HG03108 (cell line): ENCODE data around the gene SCGB1C2.

Experiments used
- ATAC-seq: cut with Tn5 transposase; IDR thresholded peaks from one replicate; pipeline ENCODE4 v1.9.1; 2021; ENCODE audit warnings: moderate library complexity; ENCODE audit not compliant: unreplicated experiment

The SCGB1C2 gene

DNA sequence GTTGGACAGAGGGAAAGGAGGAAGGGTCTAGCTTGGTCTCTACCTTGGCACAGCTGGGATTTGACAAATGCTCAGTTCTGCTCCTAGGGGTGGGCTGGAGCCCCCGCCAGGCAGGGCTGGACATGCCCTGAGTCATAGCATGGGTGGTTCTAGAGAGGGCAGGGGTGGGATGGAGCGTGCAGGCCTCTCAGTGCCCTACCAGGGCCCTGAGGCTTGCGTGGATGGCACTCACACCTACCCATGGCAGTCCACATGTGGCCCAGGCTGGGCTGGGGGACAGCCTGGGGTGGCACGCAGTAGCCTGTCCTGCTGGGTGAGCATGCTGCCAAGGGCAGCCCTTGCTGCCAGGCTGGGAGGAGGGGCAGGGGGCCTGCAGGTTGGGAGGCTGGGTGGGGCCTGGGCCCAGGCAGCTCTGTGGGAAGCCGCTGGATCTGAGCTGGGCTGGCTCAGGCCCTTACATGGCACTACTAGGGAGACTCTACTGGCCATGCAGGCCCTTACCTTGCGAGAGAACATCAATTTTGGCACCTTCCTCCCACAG is 32.8 kb downstream of the SCGB1C2 start:
- no peak for ATAC-seq

DNA sequence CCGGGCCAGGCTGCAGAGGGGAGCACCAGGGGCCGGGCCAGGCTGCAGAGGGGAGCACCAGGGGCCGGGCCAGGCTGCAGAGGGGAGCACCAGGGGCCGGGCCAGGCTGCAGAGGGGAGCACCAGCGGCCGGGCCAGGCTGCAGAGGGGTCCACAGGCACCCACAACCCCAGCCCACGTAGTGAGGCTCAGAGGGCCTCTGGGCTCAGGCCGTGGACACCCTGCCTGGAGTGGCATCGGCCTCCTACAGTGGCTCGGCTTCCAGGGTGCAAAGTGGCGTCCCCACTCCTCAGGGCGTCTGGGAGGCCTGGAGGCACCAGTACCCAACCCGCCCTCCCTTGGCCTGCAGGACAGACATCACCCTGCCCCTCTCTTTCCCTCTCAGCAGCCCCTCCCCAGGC is 34.5 kb downstream of the SCGB1C2 start:
- ATAC-seq = no peak

DNA sequence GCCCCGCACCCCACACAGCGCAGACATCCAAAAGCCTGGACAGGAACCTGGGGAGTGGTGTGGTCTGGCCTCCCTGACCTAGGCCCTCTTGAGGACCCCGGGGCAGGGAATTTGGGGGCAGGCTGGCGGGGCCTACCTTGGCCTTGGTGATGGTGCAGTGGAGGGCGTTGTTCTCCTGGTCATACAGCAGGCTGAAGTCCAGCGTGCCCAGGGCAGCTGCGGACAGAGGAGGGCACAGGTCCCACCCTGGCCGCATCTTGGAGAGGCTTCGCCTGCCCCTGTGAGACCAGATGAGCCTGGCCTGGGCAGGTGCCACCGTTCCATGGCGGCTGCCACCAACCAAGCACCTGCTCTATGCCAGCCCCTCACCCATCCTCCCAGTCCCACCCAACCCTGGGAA is 35.0 kb downstream of the SCGB1C2 start:
- no peak for ATAC-seq

DNA sequence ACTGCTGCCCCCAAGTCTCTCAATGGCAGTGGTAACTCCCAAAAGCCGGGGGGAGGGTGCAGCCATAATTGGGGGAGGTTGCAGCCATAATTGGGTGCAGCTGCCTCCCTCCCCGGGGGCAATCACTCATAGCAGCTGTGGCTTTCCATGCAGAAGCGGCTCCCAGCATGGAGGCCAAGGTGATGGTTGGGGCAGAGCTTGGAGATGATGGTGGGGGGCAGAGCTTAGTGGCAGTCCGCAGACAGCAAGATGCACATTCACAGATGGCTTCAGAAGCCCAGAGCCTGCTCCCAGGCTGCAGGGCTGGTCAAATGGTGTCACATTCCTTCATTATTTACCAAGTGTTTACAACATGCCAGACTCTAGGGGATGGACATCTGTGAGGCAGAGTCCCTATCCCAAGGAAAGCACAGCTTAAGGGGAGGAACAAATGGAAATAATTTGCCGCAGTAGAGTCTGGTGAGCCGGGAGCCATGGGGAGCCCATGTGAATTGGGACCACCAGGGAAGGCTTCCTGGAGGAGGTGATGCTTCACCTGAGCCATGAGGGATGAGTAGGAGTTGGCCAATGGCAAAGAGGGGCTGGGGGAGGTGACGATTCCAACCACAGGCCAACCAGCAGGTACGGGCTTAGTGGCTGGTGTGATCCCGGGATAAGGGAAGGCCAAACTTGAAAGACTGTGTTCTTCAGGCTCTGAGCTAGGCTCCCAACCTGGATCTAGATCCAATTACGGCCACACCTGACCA is 36.0 kb downstream of the SCGB1C2 start:
- ATAC-seq = no peak

DNA sequence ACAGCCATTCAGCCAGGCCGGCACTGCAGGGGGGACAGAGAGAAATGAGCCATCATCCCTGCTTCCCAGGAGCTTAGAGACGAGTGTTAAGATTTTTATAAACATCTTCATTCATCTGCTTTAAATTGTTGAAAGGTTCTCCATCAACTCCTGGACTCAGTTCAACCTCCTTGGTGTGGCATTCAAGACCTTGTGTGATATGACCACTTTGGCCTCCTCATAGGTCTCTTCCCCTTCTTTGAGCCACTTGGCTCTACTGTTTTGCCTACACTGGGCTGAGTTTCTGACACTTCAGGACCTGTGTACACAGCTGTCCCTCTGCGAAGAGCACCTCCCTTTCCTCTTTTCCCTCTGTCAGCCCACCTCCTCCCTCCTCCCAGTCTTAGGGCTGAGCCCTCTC is 39.8 kb downstream of the SCGB1C2 start:
- no peak for ATAC-seq

DNA sequence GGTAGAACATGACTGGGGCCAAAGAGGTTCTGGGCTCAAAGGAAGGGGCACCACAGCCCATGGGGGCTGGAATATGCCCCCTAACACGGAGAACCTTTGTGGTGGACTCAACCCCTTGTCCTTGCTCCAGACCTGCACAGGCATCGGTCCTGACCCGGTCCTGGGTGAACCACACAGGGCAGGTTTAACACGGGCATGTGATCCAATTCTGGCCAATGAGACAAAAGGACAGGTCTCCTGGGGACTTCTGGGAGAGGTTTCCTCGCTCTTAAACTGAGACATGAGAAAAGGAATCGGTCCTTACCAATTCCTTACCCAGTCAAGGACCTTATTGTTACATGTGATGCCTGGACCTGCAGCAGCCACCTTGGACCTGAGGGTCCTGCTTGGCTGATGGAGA is 40.4 kb downstream of the SCGB1C2 start:
- ATAC-seq = no peak

DNA sequence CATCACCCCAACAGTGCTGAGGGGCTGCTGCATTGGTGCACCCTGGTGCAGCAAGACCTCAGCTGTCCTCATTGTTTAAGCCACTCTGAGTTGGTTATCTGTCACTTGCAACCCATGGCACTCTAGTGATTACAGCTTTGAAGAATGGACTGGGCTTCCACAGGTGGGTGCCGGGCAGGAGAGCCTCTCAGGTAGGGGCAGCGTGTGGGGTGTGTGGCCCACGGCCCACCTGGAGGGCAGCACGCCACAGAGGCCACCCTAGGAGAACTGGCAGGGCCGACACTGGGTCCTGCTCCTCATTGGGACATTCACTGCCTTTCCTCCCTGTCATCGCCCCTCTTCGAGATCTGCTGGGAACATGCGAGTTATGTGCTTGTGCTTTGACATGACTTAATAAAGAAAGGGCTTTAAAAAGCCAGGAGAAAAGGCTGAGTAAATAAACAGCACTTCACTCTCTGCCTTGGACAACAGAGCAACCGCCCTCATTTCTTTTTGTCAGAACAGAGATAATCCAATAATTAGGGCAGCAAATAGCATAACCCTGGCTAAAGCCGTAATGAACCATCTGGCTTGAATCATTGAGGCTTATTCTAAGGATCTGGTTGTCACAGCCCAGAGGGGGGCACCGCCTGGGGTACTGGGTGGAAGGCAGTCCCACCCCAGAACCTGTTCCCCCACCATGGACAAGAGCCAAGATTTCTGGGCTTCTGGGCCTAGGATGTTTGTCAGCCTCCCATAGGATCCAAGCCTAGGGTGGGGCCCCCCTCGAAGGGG is 41.1 kb downstream of the SCGB1C2 start:
- no peak for ATAC-seq

DNA sequence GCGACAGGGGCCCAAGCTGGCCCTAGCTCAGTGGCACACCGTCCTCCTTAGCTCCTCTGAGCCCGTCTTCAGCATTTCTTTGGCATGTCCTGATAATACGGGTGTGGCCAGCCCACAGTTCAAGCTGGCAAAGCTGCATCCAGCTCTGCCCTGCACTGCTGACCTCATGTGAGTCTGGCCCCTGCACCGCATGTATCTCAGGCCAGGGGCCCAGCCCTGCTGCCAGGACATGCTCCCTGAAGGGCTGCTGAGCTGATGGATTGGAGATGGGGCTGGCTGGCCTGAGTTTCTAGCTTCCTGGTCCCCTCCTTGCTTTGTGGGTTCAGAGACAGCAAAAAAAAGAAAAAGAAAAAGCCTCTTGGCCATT is 41.7 kb downstream of the SCGB1C2 start:
- no peak for ATAC-seq

DNA sequence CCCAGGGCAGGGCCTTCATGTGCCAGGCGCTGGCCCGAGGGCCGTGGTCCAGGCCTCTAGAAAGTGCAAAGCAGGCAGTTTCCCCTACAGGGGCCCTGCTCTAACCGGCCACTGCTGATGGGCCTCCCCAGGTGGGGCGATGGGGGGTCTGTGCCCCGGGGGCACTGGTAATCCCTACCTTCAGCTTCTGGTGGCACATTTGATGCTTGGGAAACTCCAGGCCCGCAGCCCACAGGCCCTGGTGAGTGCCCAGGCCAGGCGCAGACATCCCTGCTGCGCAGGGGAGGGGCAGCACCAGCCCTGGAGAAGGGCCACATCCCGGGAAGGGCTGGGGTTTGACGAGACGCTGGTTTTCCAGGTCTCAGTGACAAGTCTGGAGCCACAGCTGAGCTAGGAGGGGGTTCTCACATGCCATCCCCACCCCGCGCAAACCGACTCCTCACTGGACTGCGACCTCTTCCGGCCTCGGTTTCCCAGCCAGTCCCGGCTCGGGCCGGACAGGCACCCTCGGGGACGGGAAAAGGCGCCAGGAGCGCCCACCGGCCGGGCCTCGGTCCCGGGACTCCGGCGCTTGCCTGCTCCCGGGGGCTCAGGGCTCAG is 42.5 kb downstream of the SCGB1C2 start:
- ATAC-seq = no peak

DNA sequence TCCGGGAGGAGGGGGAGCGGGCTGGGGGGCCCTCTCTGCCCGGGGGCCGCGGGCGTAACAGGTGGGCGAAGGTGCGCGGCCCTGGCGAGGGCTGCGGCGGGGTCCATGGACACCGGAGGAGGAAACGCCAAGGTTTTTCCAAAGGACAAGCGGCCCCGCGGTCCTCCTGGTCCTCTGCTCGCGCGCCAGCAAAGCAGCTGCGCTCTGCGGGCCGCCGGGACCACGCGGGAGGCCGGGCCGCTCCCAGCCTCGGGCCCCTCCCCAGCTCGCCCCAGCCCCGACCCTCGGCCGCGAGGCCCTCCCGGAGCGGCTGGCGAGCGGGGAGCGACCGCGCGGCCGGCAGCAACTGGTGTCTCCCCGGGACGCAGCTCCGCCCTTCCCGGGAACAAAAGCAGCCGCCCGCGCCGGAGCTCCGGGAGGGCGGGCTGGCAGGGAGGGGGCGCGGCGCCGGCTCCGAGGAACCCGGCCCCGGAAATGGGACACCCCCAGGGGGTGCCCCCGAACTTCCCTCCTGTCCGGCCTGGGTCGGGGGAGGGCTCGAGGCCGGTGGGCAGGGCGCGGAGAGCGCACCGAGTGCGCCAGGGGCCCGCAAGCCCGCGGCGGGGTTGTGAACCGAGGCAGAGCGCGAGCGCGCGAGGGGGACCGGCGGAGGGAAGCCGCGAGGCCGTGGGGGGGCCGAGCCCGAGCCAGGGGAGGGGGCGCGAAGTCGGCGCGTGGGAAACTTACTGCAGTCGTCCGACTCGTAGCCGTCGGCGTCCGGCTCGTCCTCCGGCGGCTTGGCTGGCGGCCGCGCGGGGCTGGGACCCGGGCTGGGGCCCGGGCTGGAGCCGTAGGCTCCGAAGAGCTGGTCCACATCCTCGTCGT is 43.2 kb downstream of the SCGB1C2 start:
- ATAC-seq = no peak

DNA sequence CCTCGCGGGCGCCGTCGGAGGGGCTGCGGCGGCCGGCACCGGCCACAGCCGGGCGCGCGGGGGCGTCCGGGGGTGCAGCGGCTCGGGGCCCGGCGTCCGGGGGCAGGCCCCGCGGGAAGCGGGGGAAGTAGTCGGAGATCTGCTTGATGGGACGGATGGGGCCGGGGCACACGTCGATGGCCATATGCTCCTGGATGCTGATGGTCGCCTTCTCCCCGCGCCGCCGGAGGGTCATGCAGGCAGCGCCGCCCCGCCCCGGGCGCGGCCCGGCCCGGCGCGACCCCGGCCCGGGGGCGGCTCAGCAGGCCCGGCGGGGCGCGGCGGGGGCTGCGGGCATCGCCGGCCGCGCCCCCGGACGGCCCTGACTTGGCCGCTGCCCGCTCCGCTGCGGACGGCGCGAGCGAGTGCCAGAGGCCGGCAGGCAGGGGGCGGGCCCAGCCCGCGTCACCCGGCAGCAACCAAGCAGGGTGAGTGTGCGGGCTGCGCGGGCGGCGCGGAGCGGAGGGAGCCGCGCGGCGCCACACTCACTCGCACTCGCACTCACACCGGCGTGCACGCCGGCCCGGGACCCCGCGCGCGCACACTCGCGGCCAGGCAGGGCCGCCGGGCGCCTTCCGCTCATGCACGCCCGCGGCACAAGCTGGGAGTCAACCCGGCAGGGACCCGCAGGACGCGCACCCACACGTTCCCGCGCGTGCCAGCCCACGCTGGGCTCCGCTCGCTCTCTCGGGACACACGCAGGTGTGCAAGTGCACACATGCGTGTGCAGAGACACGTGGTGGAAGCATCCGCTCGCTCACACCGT is 44.1 kb downstream of the SCGB1C2 start, which contains the start of gene DOC2B:
DOC2B (minus strand) TSS at position 406 of the 805 bp plus-strand sequence; CDS start at position 235, 171 bp downstream.
- ATAC-seq = no peak

DNA sequence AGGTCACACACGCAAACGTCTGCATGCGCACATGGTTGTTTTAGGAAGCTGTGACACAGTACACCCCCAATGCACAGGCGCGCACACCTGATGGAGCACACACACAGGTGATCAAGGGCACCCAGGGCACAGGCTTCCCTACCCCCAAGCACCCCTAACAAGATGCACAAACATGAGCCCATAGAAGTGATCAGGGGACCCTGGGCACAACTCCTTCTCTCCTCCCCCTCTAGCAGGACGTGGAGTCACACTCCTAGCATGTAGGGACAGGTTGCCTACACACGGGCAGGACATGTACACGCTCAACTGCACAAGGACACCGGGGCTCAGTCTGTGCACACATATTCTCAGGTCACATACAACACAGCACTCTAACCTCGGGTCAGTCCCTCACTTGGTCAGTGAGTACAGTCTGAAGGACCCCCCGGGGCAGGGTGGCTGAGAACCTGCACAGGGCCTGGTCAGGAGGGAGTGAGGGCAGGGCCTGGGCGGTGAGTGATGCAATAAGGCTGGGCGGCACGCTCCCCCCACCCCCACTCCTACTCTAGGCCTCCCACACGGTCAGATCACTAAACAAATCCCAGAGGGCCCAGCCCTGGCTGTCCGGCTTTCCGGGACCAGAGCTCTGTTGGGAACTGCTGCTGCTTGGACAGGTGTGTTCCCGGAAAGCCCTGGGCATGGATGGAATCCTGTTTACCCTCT is 44.8 kb downstream of the SCGB1C2 start:
- no peak for ATAC-seq

DNA sequence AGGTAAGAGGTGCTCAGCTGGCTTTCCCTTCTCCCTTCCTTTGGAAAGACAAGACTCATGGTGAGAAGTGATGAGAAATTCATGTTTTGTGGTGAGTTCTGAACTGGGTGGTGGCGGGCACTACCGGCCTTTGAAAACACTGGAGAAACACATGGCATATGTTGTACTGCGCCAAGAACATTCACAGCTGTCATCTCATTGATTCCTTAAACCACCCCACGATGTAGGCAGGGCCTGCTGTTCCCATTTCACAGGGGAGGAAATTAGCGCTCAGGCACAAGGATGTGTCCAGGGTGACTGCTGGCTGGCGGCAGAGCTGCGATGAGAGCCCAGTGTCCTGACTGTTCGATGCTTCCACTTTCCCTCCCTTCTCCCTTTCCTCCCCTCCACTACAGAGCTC is 45.7 kb downstream of the SCGB1C2 start:
- no peak for ATAC-seq

DNA sequence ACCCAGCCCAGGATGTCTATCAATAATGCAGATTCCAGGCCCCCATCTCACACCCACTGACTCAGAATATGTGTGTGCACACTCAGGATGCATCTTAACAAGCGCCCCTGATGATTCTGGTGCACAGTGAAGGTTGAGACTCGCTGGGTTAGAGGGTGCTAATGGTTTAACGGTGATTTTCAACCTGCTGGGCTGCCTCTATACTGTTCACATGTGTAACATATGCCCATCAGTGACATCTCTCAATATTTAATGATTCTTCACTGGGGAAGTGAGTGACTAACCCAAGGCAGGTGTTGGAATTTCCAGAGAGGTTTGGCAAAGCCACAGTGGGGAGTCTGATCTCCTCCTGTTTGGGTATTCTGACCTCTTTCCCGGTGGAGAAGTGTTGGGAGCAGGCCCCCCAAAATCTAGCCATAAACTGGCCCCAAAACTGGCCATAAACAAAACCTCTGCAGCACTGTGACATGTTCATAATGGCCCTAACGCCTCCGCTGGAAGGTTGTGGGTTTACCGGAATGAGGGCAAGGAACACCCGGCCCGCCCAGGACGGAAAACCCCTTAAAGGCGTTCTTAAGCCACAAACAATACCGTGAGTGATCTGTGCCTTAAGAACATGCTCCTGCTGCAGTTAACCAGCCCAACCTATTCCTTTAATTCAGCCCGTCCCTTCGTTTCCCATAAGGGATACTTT is 48.2 kb downstream of the SCGB1C2 start:
- no peak for ATAC-seq

DNA sequence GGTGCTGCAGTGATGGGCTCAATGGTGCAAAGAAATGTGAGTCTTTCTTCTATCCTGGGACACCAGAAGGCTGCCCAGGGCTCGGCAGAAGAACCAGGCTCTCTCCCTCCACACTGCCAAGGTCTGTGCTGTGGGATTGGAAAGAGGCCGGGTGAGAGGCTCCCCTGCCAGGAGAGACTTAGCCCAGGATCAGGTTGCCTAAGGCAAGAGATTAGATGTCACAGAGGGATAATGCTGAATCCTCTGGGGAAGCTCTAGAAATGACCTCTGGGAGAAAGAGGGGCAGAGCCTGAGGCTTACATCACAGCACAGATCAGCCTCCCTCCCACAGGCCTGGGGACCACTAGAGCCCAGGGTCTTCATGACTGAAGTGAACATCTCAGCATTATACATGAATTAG is 49.8 kb downstream of the SCGB1C2 start:
- no peak for ATAC-seq
